SK-N-SH treated with all-trans-retinoic acid at 6 μM for 48 hours (cell line): ENCODE measurements around the gene LIX1.
"Not testable (repeated sequence)": the region's sequence is repeated elsewhere in the genome, so short reads cannot be mapped to it uniquely, and the experiment has no call there.

Experiments
- ATAC-seq: fragments of 200-7000 bp; cut with Tn5 transposase; 3 replicates; pipeline ENCODE4 v1.9.1; 2020; ENCODE audit warnings: mild to moderate bottlenecking, moderate library complexity
- ARNTL ChIP-seq: fragments of 450-650 bp; formaldehyde crosslinking; IDR thresholded peaks from 2 replicates; pipeline ENCODE4 v1.5.0; 2020; ENCODE audit warnings: low read depth, mild to moderate bottlenecking, moderate library complexity, borderline replicate concordance
- BACH2 ChIP-seq: fragments of 250-450 bp; sonication (Bioruptor Pico); IDR thresholded peaks from 2 replicates; pipeline ENCODE4 v1.9.0; 2021; ENCODE audit warnings: mild to moderate bottlenecking, borderline replicate concordance
- CREB5 ChIP-seq: fragments of 250-450 bp; sonication (Bioruptor Pico); IDR thresholded peaks from 2 replicates; pipeline ENCODE4 v1.5.1; 2020; ENCODE audit warnings: low read depth, mild to moderate bottlenecking, moderate library complexity
- CSDC2 ChIP-seq: fragments of 250-450 bp; sonication (Bioruptor Pico); IDR thresholded peaks from 2 replicates; pipeline ENCODE4 v1.5.0; 2020; ENCODE audit warnings: mild to moderate bottlenecking, moderate library complexity
- CSRNP3 ChIP-seq: fragments of 250-450 bp; sonication (Bioruptor Pico); IDR thresholded peaks from 2 replicates; pipeline ENCODE4 v1.5.1; 2021; ENCODE audit warnings: mild to moderate bottlenecking, moderate library complexity
- ESRRG ChIP-seq: fragments of 250-450 bp; sonication (Bioruptor Pico); IDR thresholded peaks from 2 replicates; pipeline ENCODE4 v1.6.1; 2021; ENCODE audit warnings: mild to moderate bottlenecking
- GLIS3 ChIP-seq: fragments of 250-450 bp; sonication (Bioruptor Pico); IDR thresholded peaks from 2 replicates; pipeline ENCODE4 v1.5.0; 2020; ENCODE audit warnings: mild to moderate bottlenecking, moderate library complexity
- ISL1 ChIP-seq: fragments of 250-450 bp; sonication (Bioruptor Pico); IDR thresholded peaks from 2 replicates; pipeline ENCODE4 v2.1.2; 2022; ENCODE audit warnings: mild to moderate bottlenecking, moderate library complexity
- POU6F1 ChIP-seq: fragments of 250-450 bp; sonication (Bioruptor Pico); IDR thresholded peaks from 2 replicates; pipeline ENCODE4 v1.8.0; 2021; ENCODE audit warnings: low read depth, mild to moderate bottlenecking, moderate library complexity, borderline replicate concordance
- PPARA ChIP-seq: fragments of 250-450 bp; sonication (Bioruptor Pico); IDR thresholded peaks from 2 replicates; pipeline ENCODE4 v1.5.0; 2020; ENCODE audit warnings: mild to moderate bottlenecking, borderline replicate concordance
- RARB ChIP-seq: fragments of 250-450 bp; sonication (Bioruptor Pico); IDR thresholded peaks from 2 replicates; pipeline ENCODE4 v1.8.0; 2021; ENCODE audit warnings: mild to moderate bottlenecking, moderate library complexity
- SNAI2 ChIP-seq: fragments of 250-450 bp; sonication (Bioruptor Pico); IDR thresholded peaks from 2 replicates; pipeline ENCODE4 v1.5.0; 2020; ENCODE audit warnings: mild to moderate bottlenecking, moderate library complexity
- TCF4 ChIP-seq: fragments of 250-450 bp; sonication (Bioruptor Pico); IDR thresholded peaks from 2 replicates; pipeline ENCODE4 v1.8.0; 2021; ENCODE audit warnings: mild to moderate bottlenecking, moderate library complexity, borderline replicate concordance
- TOX ChIP-seq: fragments of 250-450 bp; sonication (Bioruptor Pico); IDR thresholded peaks from 2 replicates; pipeline ENCODE4 v1.8.0; 2021; ENCODE audit warnings: mild to moderate bottlenecking, moderate library complexity, borderline replicate concordance
- TSHZ2 ChIP-seq: fragments of 250-450 bp; sonication (Bioruptor Pico); IDR thresholded peaks from 2 replicates; pipeline ENCODE4 v1.5.0; 2020; ENCODE audit warnings: mild to moderate bottlenecking, moderate library complexity
- ZC3H10 ChIP-seq: fragments of 250-450 bp; sonication (Bioruptor Pico); IDR thresholded peaks from 2 replicates; pipeline ENCODE4 v1.5.1; 2021; ENCODE audit warnings: mild to moderate bottlenecking, moderate library complexity
- ZFP3 ChIP-seq: fragments of 250-450 bp; sonication (Bioruptor Pico); IDR thresholded peaks from 2 replicates; pipeline ENCODE4 v1.5.0; 2020; ENCODE audit warnings: mild to moderate bottlenecking, moderate library complexity
- ZFP30 ChIP-seq: fragments of 450-650 bp; formaldehyde crosslinking; IDR thresholded peaks from 2 replicates; pipeline ENCODE4 v1.5.0; 2022; ENCODE audit warnings: mild to moderate bottlenecking, moderate library complexity
- ZNF565 ChIP-seq: fragments of 450-650 bp; formaldehyde crosslinking; conservative IDR thresholded peaks from 2 replicates; pipeline ENCODE4 v1.5.0; 2020; ENCODE audit warnings: low read depth, mild to moderate bottlenecking, moderate library complexity
- ZNF70 ChIP-seq: fragments of 450-650 bp; formaldehyde crosslinking; IDR thresholded peaks from 2 replicates; pipeline ENCODE4 v1.5.0; 2020; ENCODE audit warnings: mild to moderate bottlenecking, moderate library complexity
- ZNF8 ChIP-seq: fragments of 450-650 bp; formaldehyde crosslinking; IDR thresholded peaks from 2 replicates; pipeline ENCODE4 v1.5.0; 2020; ENCODE audit warnings: mild to moderate bottlenecking, moderate library complexity

LIX1 gene

GRCh38 chr5:97142521-97143254, at the start of gene LIX1:
TSS of gene LIX1 (minus strand) at chr5:97142611. CDS start at chr5:97142576, 35 bp downstream.
- ATAC-seq = peak; percentile 96
- TF ChIP-seq TCF4 (CRISPR knock-in tag) = peak; percentile 13; the same call in 1 of the 2 replicates
- TF ChIP-seq POU6F1 = no peak
- TF ChIP-seq, all 23 proteins: peak for 1

DNA sequence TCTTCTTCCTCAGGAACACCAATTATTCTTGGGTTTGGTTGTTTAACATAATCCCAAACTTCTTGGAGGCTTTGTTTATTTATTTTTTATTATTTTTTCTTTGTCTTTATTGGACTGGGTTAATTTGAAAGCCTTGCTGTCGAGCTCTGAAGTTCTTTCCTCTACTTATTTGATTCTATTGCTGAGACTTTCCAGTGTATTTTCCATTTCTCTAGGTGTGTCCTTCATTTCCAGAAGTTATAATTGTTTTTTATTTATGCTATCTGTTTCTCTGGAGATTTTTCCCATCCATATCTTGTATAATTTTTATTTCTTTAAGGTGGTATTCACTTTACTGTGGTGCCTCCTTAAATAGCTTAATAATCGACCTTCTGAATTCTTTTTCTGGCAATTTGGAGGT, 49.5 kb upstream of the LIX1 start:
- no peak for TF ChIP-seq ARNTL (CRISPR knock-in tag)
- no peak for TF ChIP-seq ZNF565 (CRISPR knock-in tag)
- TF ChIP-seq CREB5 (CRISPR knock-in tag) = no peak
- TF ChIP-seq ZC3H10 (CRISPR knock-in tag) = no peak
- no peak for TF ChIP-seq ZNF70 (CRISPR knock-in tag)
- no peak for TF ChIP-seq ZNF8 (CRISPR knock-in tag)
- TF ChIP-seq TSHZ2 (CRISPR knock-in tag) = no peak
- no peak for TF ChIP-seq TOX
- no peak for TF ChIP-seq ZFP3 (CRISPR knock-in tag)
- no peak for TF ChIP-seq PPARA (CRISPR knock-in tag)
- no peak for TF ChIP-seq GLIS3 (CRISPR knock-in tag)
- TF ChIP-seq CSRNP3 (CRISPR knock-in tag) = no peak
- TF ChIP-seq RARB = no peak
- no peak for TF ChIP-seq SNAI2 (CRISPR knock-in tag)
- no peak for ATAC-seq

DNA sequence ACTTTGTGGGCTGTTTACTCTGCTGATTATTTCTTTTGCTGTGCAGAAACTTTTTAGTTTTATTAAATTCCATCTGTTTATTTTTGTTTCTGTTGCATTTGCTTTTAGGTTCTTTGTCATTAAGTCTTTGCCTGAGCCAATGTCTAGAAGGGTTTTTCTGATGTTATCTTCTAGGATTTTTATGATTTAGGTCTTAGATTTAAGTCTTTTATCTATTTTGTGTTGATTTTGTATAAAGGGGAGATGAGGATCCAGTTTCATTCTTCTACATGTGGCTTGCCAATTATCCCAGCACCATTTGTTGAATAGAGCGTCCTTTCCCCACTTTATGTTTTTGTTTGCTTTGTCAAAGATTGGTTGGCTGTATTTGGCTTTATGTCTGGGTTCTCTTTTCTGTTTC, 47.1 kb upstream of the LIX1 start:
- ATAC-seq = not testable (repeated sequence)

DNA sequence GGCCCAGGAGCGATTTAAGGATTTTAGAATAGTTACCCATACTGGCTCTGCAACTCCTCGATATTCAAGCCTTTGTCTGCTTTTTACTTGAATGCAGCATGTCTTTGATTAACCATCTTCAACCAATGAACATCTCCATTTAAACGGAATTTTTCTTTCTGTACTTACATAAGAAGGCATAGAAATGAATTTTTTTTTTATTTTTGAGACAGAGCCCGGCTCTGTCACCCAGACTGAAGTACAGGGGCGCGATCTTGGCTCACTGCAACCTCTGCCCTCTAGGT, 41.5 kb upstream of the LIX1 start:
- ATAC-seq = no peak
- TF ChIP-seq GLIS3 (CRISPR knock-in tag) (no peak), BACH2 (CRISPR knock-in tag) (no peak), ESRRG (CRISPR knock-in tag) (no peak), CREB5 (CRISPR knock-in tag) (no peak), TCF4 (CRISPR knock-in tag) (no peak), ISL1 (CRISPR knock-in tag) (no peak), POU6F1 (no peak), ARNTL (CRISPR knock-in tag) (no peak), ZNF565 (CRISPR knock-in tag) (no peak), CSDC2 (CRISPR knock-in tag) (0 out of 2 replicates have a peak, but pooled peaks have one; percentile 65), RARB (no peak), CSRNP3 (CRISPR knock-in tag) (no peak), ZFP30 (CRISPR knock-in tag) (no peak), ZFP3 (CRISPR knock-in tag) (0 out of 2 replicates have a peak, but pooled peaks have one; percentile 2), PPARA (CRISPR knock-in tag) (no peak), ZNF70 (CRISPR knock-in tag) (no peak)
